ENCODE data around the gene NGLY1. TPM values are rescaled to one million over a fixed set of nuclear protein-coding genes. Genes with fewer than 3 reads are reported as not detected.
A peak's percentile ranks its signal among the peaks of the same experiment; 100 is the strongest.

NGLY1 gene
- total RNA-seq, 2 donors from 2014 or later = 50.3 to 50.5 TPM

DNA sequence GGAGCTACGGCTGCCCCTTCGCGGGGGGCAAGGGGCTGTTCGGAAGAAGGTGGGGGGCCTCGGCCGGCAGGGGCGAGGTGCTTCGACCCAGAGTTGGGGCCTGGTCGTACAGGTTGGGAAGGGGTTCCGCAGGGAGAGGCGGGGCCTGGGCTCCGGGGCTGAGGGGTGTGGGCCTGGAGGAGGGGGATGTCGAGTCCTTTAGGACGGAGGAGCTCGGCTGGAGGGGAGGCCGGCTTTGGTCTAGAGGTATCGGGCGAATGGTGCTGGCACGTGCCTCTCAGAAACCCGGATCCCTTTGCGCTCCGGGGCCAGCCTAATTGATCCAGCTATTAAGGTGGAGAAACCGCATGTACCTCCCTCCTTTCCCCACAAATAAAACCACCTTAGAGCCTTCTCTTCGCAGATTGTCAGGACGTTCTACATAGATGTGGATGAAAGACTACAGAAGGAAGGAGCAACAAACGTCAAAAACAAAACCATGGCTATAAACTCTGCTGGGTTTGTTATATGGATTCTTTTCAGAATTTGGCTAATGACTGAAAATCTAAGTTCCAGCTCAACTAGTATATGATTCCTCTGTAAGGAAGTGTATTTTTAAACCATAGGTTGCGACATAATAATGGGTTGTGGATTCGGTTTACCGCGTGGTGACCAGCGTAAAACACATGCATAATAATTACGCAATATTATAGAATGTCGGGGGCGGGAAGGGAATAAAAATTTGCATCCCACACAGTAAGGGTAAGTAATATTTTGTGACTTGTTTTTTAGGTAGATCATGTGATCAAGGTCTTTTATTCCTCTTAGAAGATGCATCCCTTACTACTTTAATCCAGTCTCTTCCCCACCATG, 644 bp upstream of the NGLY1 start:
- no peaks in the 10 kb centered on the region for H3K9me3 ChIP-seq
- peak; percentile 61 for DNase-seq
- TF ChIP-seq, protein P1, sequence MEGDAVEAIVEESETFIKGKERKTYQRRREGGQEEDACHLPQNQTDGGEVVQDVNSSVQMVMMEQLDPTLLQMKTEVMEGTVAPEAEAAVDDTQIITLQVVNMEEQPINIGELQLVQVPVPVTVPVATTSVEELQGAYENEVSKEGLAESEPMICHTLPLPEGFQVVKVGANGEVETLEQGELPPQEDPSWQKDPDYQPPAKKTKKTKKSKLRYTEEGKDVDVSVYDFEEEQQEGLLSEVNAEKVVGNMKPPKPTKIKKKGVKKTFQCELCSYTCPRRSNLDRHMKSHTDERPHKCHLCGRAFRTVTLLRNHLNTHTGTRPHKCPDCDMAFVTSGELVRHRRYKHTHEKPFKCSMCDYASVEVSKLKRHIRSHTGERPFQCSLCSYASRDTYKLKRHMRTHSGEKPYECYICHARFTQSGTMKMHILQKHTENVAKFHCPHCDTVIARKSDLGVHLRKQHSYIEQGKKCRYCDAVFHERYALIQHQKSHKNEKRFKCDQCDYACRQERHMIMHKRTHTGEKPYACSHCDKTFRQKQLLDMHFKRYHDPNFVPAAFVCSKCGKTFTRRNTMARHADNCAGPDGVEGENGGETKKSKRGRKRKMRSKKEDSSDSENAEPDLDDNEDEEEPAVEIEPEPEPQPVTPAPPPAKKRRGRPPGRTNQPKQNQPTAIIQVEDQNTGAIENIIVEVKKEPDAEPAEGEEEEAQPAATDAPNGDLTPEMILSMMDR (IDR thresholded peaks at IDR 0.05) = no peak
- H3K4me3 ChIP-seq = peak overlapping the region; percentile 81
- H3K27ac ChIP-seq = peak overlapping the region; percentile 84
- H3K4me1 ChIP-seq = peaks cover 7% of the 10 kb centered on the region
- intact Hi-C loops (cut with DNase I) = loop anchor here (5.0 kb wide), 1 partner anchor 122 kb away; the partner anchor contains the start of gene TOP2B
- no peaks in the 10 kb centered on the region for H3K36me3 ChIP-seq
- H3K9ac ChIP-seq (ENCODE audit: low read depth in 2 of 2, low read length in 2 of 2) = peak overlapping the region; percentile 79 to 83
- no peaks in the 10 kb centered on the region for H3K27me3 ChIP-seq

DNA sequence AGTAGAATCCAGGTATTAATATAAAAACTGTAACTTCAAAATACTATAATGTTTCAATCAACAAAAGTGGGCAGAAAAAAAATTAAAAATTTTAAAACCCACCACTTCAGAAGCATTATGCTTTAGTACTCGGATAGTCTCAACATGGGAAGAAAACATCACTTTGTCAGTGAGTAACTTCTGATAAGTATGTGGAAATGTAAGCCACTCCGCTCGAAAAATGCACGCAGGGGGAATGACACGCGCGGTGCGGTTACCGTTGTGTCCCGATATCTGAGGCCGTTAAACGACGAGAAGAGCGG, 656 bp downstream of the NGLY1 start:
- Histone ChIP-seq H3K4me3 (peak overlapping the region; percentile 81), H3K9me3 (no peaks in the 10 kb centered on the region), H3K4me1 (peaks cover 5% of the 10 kb centered on the region), H3K27me3 (no peaks in the 10 kb centered on the region), H3K36me3 (no peaks in the 10 kb centered on the region), H3K27ac (peak overlapping the region; percentile 84), H3K9ac (ENCODE audit: low read depth in 2 of 2, low read length in 2 of 2) (peak overlapping the region; percentile 77 to 85)
- intact Hi-C loops (cut with DNase I) = loop anchor here (5.0 kb wide), 1 partner anchor 120 kb away; the partner anchor contains the start of gene TOP2B
- DNase-seq = no peak
- TF ChIP-seq, protein P1 (IDR thresholded peaks at IDR 0.05) = no peak

DNA sequence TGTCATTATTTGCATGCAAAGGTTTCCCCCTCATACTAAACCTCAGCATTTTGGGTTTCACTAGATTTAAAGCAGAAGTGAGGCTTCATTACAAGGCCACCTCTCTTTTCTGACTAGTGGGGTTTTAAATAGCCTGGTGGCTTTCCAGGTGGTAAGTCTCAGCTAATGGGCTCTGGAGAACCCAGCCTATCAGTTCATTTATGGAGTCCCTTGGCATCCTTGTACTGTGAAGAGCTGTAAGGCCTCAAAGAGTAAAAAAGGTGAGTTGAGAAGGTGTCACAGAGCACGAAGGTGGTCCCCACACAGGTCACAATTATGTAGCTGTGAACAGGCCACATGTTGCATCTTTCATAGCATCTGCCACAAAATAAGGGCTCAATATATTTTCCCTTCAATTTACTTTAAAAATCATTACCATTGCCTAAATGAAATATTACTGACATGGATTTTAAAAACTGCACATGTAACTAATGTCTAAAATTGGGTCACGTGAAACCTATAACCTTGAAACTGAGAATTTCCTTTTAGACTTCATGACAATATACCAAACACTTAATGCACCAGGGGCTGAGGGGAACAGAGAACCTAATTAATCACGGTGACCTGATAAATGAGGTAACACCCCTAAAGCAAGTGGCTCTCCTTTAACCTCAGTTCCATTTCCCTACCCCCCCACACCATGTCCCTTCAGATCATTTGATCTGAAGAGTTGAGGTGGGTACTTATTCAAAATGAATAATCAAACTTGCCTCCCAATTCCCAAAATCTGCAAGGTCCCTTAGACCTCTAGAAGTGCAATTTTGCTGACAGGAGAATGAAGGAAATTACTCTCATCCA, 1.3 kb downstream of the NGLY1 start:
- Histone ChIP-seq H3K27ac (no peak overlapping the region), H3K27me3 (no peaks in the 10 kb centered on the region), H3K9ac (ENCODE audit: low read depth in 2 of 2, low read length in 2 of 2) (peak overlapping the region; percentile 58 to 77), H3K36me3 (no peaks in the 10 kb centered on the region), H3K4me1 (peaks cover 5% of the 10 kb centered on the region), H3K9me3 (no peaks in the 10 kb centered on the region), H3K4me3 (peak overlapping the region; percentile 81)
- no peak for DNase-seq
- TF ChIP-seq, protein P1 (IDR thresholded peaks at IDR 0.05) = no peak
- intact Hi-C loops (cut with DNase I) = loop anchor here (5.0 kb wide), 1 partner anchor 120 kb away; the partner anchor contains the start of gene TOP2B

DNA sequence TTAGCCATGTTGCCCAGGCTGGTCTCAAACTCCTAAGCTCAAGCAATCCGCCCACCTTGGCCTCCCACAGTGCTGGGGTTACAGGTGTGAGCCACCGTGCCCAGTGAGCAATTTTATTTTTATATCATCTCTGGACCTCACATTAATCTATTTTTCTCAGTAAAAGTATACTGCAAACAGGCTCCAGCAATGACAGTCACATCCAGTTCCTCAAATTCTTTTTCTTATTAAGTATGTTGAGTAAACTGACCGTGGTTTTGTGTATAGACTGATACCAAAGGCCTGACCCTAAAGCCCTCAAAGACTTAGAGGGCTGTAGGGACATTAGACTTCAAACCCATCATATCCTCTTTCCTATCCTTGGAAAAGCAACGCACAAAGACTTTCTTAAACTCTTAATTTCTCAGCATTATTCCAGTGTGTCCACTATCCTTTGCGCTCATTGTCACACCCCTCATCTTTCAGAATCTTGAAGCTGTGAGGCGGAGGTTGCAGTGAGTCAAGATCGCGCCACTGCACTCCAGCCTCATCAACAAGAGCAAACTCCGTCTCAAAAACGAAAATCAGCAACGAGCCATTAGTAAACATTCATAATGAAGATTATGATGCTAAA, 2.0 kb downstream of the NGLY1 start:
- H3K27me3 ChIP-seq = no peaks in the 10 kb centered on the region
- H3K4me1 ChIP-seq = peaks cover 5% of the 10 kb centered on the region
- TF ChIP-seq, protein P1 (IDR thresholded peaks at IDR 0.05) = no peak
- no peak overlapping the region for H3K4me3 ChIP-seq
- H3K9ac ChIP-seq (ENCODE audit: low read depth in 2 of 2, low read length in 2 of 2) = no peak overlapping the region
- no peaks in the 10 kb centered on the region for H3K9me3 ChIP-seq
- no peak for DNase-seq
- intact Hi-C loops (cut with DNase I) = loop anchor here (5.0 kb wide), 1 partner anchor 119 kb away; the partner anchor contains the start of gene TOP2B
- no peaks in the 10 kb centered on the region for H3K36me3 ChIP-seq
- H3K27ac ChIP-seq = no peak overlapping the region

DNA sequence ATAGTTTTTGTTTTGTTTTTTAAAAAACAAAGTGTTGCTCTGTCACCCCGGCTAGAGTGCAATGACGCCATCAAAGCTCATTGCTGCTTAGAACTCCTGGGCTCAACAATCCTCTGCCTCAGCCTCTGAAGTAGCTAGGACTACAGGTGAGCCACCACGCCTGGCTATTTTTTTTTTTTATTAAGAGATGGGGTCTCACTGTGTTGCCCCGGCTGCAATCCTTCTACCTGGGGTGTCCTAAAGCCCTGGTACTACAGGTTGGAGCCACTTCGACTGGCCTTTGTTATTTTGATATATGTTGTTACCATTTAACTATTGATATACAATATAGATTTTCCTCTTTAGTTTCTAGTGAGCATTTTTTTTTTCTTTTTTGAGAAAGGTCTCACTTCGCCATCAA, 2.6 kb downstream of the NGLY1 start:
- no peak overlapping the region for H3K4me3 ChIP-seq
- no peaks in the 10 kb centered on the region for H3K36me3 ChIP-seq
- H3K27ac ChIP-seq = no peak overlapping the region
- intact Hi-C loops (cut with DNase I) = loop anchor here (5.0 kb wide), 1 partner anchor 118 kb away; the partner anchor contains the start of gene TOP2B
- TF ChIP-seq, protein P1 (IDR thresholded peaks at IDR 0.05) = no peak
- H3K4me1 ChIP-seq = peaks cover 5% of the 10 kb centered on the region
- no peak for DNase-seq
- H3K9me3 ChIP-seq = no peaks in the 10 kb centered on the region
- H3K27me3 ChIP-seq = no peaks in the 10 kb centered on the region
- no peak overlapping the region for H3K9ac ChIP-seq (ENCODE audit: low read depth in 2 of 2, low read length in 2 of 2)
